HG03460 (cell line): ENCODE measurements around the gene MSANTD2.

Experiments
- ATAC-seq: cut with Tn5 transposase; IDR thresholded peaks from one replicate; pipeline ENCODE4 v1.9.1; 2021; ENCODE audit not compliant: unreplicated experiment

Gene MSANTD2

DNA sequence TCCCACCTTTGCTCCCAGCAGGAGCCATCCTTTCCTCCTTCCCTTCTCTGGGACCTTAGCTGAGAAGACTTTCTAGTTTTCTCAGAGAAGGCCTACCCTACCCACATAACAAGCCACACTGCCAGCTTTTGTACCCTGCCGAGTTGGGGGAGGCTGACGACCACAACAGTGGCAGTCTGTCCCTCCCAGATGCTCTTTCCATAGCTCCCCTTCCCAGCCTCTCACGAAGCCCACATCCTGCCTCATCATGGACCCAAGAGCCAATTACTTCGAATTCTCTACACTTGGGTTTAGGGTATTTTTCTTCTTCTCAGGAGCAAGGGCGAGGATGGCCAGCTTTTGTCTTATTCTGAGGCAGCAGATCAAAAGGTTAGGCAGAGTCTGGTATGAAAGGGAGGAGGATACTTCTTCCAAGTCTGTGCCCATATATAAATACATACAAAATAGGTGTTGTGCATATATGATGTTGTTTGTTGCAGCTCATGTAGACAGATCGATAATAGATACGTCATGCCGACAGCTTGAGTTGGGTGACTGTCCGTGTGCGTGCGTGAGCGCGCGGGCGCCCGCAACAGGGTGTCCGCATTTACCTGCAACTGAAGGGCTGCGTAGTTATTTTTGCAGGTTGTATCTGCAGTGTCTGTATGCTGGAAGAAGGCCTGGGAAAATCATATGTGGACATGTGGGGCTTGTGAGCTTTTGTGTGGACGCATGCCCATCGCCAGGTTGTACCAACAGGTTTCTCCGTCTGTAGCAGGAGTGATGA, 61.3 kb downstream of the MSANTD2 start:
- no peak for ATAC-seq

DNA sequence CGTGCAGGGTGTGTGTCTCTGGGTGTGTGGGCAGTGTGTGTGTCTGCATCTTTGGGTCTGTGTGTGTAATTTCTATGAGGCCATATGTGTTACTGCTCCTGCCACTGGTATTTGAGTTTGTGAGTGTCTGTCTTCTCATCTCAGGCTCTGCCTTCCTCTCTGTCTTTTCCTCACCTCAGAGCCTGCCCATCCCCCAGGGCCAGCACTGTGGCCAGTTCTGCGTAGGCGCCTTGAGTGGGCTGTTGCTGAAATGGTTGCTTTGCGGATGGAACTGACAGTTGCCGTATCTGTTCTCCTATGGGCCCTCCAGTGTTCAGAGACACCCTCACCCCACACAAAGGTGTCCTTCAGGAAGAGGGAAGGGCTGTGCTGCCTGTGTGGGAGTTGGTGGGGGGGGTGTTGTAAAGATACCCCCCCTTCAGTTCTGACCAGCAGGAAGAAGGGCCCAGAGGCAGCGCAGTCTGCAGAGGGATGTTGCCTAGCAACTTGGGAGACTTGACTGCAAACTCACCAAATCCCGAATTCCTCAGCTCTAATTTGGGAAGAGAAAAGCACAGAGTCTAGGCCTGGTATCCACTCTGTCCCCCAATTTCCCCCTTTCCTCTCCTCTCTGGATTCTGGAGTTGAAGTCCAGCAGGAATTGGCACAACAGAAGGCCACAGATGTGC, 62.4 kb downstream of the MSANTD2 start:
- no peak for ATAC-seq

DNA sequence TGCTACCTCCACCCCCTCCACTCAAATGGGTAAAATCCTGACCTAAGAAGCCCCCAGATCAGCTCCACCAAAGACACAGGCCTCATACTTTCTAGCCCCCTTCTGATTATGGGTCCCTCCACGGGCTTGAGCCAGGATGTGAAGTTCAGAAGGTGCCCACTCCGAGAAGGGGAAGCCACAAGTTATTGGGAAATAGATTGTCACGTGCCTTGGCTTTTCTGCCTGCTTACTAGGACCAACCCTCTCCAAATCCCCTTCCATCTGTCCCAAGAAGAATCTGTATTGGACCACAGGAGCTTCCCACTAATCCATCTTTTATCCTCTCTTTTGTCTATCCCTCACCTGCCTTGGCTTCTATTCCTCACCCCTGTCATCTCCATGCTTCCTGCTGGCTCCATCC, 63.5 kb downstream of the MSANTD2 start:
- ATAC-seq, result no peak

DNA sequence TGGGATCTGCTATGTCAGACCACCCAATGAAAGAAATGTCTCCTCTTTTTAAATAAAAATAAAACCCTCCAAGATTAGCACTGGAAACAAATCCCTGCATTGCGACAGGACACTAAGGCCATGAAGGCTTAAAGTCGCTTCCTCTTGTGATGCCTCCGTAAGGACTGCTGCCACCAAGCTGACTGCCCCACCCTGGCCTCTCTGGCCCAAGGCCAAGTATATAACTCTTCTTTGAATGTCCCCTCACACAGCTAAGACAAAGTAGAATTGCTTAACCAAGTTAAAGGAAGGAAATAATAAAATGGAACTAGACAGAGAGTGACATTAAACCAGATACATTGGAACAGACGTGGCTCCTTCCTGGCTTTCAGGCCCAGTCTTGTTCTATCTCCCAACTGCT, 68.0 kb downstream of the MSANTD2 start:
- ATAC-seq, result no peak

DNA sequence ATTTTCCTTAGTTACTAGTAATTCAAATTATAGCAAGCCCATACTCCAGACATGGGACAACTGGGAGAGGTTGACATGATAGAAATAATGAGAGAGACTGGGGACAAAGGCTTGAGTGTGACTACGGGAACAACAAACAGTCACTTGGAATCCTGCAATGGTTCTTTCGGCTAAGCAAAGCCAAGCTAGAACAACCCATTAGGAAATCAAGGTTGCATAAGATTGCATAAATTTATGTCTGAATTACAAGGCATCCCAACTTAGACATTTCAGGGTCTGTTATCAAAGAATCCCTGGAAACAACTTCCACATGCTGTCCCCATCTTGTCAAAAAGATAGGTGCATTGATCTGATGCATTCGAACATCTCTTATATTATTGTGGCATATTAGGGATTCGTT, 70.6 kb downstream of the MSANTD2 start:
- ATAC-seq, result no peak

DNA sequence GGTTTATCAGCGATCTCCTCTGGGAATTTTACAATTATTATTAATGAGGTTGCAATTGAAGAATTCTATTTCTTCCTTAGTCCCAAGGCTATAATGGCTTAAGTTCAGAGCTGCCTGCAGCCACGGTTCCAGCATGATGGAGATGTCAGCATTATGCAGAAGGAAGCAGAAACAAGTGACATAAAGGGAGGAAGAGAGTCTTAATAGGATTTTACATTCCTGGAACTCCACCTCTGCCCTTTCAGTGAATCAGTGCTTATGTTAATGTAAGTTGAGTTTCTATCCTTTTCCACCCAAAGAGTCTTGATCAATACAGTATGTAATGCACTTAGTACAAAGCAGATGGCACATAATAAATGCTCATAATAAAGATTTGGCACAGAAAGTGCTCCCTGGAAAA, 72.1 kb downstream of the MSANTD2 start:
- no peak for ATAC-seq

DNA sequence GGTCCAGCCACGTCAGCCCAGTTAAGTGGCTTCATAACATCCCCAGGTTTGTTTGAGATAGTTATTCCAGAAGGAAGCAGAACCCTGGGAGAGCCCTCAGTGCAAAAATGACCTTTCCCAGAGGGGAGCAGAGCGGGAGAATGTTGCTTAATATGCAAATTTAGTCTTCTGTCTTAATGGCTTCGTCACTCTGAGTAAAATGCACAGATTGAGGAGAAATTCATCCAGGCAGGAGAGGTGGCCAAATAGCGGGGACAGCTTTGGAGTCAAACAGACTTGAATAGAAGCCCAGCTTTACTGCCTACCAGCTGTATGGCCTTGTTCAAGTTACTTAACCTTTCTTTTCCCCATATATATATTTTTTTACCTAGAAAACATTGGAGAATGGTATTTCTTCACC, 72.7 kb downstream of the MSANTD2 start:
- ATAC-seq, result no peak

DNA sequence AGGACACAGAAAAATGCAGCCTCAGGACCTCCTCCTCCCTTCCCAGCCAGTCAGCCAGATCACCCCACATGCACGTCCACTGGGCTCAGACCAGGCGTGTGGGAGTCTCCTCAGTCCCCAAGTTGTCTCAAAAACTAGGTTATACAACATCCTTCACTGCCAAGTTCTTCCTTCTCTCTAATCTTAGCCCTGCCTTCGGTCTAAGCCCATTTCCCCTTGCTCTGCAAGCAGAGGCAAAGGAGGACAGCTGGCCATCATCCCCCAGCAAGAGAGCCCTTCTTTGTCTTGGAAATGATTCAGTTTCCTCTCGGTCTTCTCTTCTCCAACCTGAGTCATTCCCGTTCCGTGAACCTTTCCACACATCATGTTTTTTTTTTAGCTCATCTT, 74.5 kb downstream of the MSANTD2 start:
- peak; percentile 20 for ATAC-seq

DNA sequence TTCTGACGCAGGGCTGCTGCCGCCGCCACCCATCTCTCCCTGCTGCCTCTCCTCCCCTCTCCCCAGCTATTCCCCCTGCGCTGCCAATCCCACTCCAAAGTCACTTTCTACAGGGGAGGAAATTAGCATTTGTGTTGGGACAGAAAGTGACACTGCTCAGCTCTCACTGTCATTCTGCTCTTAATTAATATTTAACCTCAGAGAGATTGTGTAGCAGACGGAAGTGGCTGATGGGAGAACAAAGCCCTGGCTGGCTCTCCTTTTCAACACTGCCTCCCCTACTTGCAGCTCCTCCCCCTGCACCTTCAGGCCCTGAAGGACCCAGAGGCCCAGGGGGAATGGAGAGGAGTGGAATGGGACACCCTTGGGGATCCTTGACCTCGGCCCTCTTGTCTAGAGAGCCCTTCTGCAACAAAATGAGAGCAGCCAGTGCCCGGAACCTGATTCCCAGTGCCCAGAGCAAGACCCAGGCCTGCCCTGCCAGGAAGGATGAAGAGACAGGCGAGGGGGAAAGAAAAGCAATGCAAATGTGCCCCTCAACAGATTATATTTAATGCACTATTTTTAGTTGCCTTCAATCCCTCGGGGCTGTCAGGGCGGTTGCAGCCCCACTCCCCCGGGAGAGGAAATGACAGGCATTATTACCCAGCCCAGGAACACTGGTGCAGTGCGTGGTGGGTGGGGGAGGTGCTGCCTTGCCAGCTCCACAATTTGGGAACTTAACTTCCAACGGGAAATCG, 75.1 kb downstream of the MSANTD2 start:
- peak; percentile 97 for ATAC-seq

DNA sequence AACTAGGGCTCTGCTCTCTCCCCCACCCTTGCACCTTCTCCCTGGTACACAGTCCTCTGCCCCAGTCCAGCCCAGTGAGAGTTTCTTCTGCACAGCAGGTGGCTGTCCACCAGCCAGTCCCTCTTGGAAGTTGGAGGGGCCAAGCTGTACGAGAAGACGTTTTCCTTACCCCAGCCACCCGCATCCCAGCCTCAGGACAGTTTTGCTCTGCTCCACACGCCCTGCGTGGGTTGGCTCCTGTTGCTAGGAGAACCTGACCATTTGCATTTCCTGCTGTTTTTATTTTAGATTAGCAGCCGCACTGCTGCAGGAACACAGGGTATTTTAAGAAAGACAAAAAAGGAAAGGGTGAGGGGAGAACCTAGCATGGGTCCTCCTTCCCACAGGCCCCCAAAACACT, 78.0 kb downstream of the MSANTD2 start:
- no peak for ATAC-seq

DNA sequence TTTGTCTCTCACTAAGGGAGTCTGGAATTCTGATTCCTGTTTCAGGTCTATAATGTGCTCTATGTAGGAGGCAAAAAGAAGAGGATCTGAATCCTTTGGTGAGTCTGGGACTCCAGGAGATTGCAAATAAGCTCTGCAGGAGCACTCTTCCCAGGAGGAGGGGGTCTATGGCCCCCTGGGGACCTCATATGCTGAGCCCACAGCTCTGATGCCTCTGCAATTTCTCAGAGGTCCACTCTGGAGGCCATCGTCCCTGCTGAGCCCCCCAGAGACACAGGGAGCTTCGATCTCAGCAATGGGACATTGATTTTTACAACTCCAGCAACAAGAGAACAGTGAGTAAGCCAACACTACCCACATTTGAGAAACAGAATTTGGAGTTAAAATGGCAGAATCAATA, 80.7 kb downstream of the MSANTD2 start:
- no peak for ATAC-seq

DNA sequence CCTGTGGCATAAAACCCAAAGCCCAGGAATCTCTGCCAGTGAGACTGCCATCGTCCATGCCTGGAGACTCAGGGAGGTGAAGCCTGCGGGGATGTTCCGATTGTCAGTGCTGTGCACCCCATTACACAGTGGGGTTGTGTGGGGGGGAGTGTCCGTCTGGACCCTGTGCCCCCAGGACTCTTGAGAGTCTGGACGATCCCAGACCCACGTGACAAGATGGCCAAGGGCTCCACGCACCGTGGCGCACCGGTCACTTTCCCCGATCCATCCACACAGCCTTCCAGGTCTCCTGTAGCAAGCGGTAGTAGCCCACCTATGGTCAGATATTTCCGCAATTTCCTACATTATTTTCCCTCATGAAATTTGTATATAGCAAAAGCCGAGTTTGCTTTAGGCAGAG, 81.4 kb downstream of the MSANTD2 start:
- no peak for ATAC-seq

DNA sequence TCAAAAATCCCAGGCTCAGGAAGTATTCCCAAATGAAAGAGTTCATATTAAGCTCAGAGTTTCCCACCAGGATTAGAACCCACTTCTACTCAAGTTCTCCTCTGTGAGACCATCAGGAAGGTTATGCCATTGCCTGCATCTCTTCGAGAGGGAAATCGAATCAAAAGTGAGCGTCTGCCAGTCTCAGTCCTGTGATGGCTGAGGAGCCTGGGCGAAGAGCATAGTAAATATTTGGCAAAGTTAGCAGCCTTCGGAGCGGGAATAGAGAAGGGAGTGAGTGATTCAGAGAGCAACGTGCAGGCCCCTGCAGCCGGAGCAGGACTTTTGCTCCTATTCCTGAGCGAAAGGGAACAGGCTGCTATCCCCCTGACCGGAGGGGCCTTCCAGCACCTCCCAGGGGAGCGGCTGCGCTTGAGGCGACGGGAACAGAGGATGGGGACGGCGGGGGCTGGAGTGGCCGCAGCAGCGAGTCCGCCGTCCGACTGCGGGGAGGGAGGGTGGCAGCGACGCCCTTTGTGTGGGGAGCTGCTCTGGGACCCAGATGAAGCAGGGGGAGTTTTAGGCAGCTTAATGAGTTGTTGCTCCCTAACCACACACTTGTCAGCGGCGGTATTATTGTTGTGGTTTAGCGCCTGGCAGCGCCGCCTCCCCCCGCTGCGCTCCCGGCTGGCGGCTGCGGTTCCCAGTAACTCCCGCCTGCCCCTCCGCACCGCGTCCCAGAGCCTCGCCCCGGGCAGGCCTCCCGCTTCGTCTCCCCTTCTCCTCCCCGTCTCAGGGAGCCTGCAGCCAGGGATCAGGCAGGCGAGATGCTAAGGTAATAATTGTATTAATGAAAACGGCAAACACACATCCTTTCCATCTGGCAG, 82.2 kb downstream of the MSANTD2 start:
- no peak for ATAC-seq

DNA sequence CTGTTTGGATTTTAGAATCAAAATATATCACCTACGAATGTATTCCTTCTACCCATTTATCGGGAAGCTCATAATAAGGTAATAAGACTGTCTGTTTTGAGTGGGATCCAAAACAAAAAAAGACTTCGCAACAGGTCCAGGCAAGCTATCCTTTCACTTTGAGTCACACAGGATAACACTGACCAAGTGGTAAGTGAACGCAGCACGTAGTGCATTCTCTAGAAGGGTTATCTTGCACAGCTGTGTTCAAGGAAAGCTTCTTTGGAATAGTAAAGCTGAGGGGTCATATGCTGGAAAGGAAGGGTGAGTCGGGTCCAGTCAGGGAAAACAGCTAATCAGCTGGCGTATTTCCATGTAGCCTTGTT, 82.8 kb downstream of the MSANTD2 start:
- ATAC-seq, result peak; percentile 64

DNA sequence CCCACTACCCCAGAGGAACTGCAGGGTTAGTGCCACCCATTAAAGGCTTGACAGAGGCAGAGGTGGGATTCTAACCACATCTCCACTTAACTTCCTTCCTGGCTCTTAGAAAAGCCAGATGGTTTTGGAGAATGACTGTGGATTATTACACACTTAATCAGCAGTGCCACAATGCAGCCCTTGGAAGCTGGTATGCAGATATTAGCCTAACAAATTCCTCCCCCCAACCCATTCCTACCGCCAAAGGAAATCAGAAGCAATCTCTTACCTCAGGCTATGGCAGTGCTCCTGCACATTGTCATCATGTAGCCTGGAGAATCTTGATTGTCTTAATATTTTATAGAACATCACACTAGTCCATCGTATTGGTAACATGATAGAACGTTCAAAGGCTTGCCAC, 83.6 kb downstream of the MSANTD2 start:
- no peak for ATAC-seq
